PC-3 (cell line): ENCODE results near the gene PCNA. TPM values are rescaled to one million over a fixed set of nuclear protein-coding genes. Genes with fewer than 3 reads are reported as not detected.
A peak's percentile ranks its signal among the peaks of the same experiment; 100 is the strongest.

Experiments
- ATAC-seq: fragments of 200-7000 bp; cut with Tn5 transposase; 2 replicates; pipeline ENCODE4 v1.9.1; 2020; ENCODE audit warnings: mild to moderate bottlenecking, moderate library complexity
- BruUV-seq: library from RNA; stranded (reverse); fragments of 400-500 nt; replicated peaks from 2 replicates; lab custom pipeline; 2021; lab: Mats Ljungman, UMichigan
- CTCF ChIA-PET: fragments of 300-600 bp; sonication (Branson Sonifier 250); formaldehyde crosslinking; loops from one replicate; lab custom pipeline; 2022; ENCODE audit warnings: antibody characterized with exemption; lab: Charles Lee
- POLR2A ChIA-PET: fragments of 300-600 bp; sonication (Branson Sonifier 250); formaldehyde crosslinking; loops from one replicate; lab custom pipeline; 2022; ENCODE audit warnings: antibody characterized with exemption; ENCODE audit not compliant: unreplicated experiment; lab: Charles Lee
- DNase-seq: peaks from one replicate; pipeline ENCODE4 v3.0.0-alpha.2; 2015
- H2AFZ ChIP-seq: fragments of 300-600 bp; sonication (generic); 2 replicates; pipeline ENCODE4 v1.6.0; 2016; ENCODE audit warnings: antibody characterized with exemption, low read length
- H3F3A ChIP-seq: fragments of 300-600 bp; sonication (generic); one replicate; pipeline ENCODE4 v1.6.0; 2017; ENCODE audit warnings: antibody characterized with exemption, low read length, control low read depth, mild to moderate bottlenecking; ENCODE audit not compliant: unreplicated experiment
- H3K27ac ChIP-seq: fragments of 300-600 bp; sonication (generic); 2 replicates; pipeline ENCODE4 v1.5.1; 2016; ENCODE audit warnings: mild to moderate bottlenecking, low read length
- H3K27me3 ChIP-seq: fragments of 300-600 bp; sonication (generic); 2 replicates; pipeline ENCODE4 v1.6.1; 2016; ENCODE audit warnings: low read length, mixed read lengths
- H3K36me3 ChIP-seq: fragments of 300-600 bp; sonication (generic); 2 replicates; pipeline ENCODE4 v1.6.1; 2016; ENCODE audit warnings: low read depth, mixed run types, low read length, mixed read lengths
- H3K4me1 ChIP-seq: fragments of 300-600 bp; sonication (generic); 2 replicates; pipeline ENCODE4 v1.5.1; 2016; ENCODE audit warnings: low read length; ENCODE audit not compliant: insufficient read depth
- H3K4me2 ChIP-seq: fragments of 300-600 bp; sonication (generic); 2 replicates; pipeline ENCODE4 v1.6.0; 2016; ENCODE audit warnings: low read length
- H3K4me3 ChIP-seq: fragments of 300-600 bp; sonication (generic); 2 replicates; pipeline ENCODE4 v1.5.1; 2016; ENCODE audit warnings: mild to moderate bottlenecking, low read length, mixed read lengths
- H3K79me2 ChIP-seq: fragments of 300-600 bp; sonication (generic); 2 replicates; pipeline ENCODE4 v1.6.1; 2017; ENCODE audit warnings: low read length, mixed read lengths
- H3K9ac ChIP-seq: fragments of 300-600 bp; sonication (generic); 2 replicates; pipeline ENCODE4 v1.6.0; 2016; ENCODE audit warnings: mild to moderate bottlenecking, low read length
- H3K9me2 ChIP-seq: fragments of 300-600 bp; sonication (generic); replicated peaks from 2 replicates; pipeline ENCODE4 v1.6.1; 2016; ENCODE audit warnings: mixed run types, low read length, mixed read lengths
- H3K9me3 ChIP-seq: fragments of 300-600 bp; sonication (generic); 2 replicates; pipeline ENCODE4 v1.6.1; 2016; ENCODE audit warnings: low read length, mixed read lengths
- H4K20me1 ChIP-seq: fragments of 300-600 bp; sonication (generic); 2 replicates; pipeline ENCODE4 v1.6.1; 2016; ENCODE audit warnings: low read length, mixed read lengths
- CTCF ChIP-seq: fragments of 300-600 bp; sonication (generic); conservative IDR thresholded peaks from 2 replicates; pipeline ENCODE4 v1.5.1; 2017; ENCODE audit warnings: antibody characterized with exemption, low read depth, mild to moderate bottlenecking, low read length
- EZH2 ChIP-seq: fragments of 300-600 bp; sonication (generic); IDR thresholded peaks from one replicate; pipeline ENCODE4 v1.6.1; 2017; ENCODE audit warnings: antibody characterized with exemption, mild to moderate bottlenecking, low read length; ENCODE audit not compliant: unreplicated experiment
- EZH2phosphoT487 ChIP-seq: fragments of 300-600 bp; sonication (generic); IDR thresholded peaks from 2 replicates; pipeline ENCODE4 v1.6.1; 2018; ENCODE audit warnings: mild to moderate bottlenecking, antibody characterized with exemption, low read length, borderline replicate concordance
- intact Hi-C: fragments of 100-400 bp; cut with micrococcal nuclease; formaldehyde crosslinking; loops from 2 replicates; pipeline ENCODE4 v1.9.0; 2023
- total RNA-seq: library from RNA; depleted of rRNA; stranded (reverse); fragments of >200 nt; gene quantifications from 2 replicates; pipeline ENCODE4 v1.2.3, GENCODE V29; 2014

Gene PCNA
- total RNA-seq, 1 experiment from 2014 or later, result 286 TPM

GRCh38 chr20:5085380-5085779 lies 34.4 kb downstream of the PCNA start:
- Histone ChIP-seq H3K4me3 (no peak overlapping the region), H3K4me1 (no peaks in the 10 kb centered on the region), H3K27ac (no peak overlapping the region), H3K4me2 (no peak overlapping the region), H3K9me2 (no peaks in the 10 kb centered on the region), H3K36me3 (no peaks in the 10 kb centered on the region), H3K27me3 (no peaks in the 10 kb centered on the region), H3K9me3 (no peaks in the 10 kb centered on the region), H3F3A (no peaks in the 10 kb centered on the region), H2AFZ (no peak overlapping the region), H3K9ac (no peak overlapping the region), H3K79me2 (no peaks in the 10 kb centered on the region), H4K20me1 (no peaks in the 10 kb centered on the region)
- POLR2A ChIA-PET, result interaction anchor here (0.6 kb wide), 1 partner anchor 419 kb away, joined by 3 read pairs; no protein-coding TSS in a partner anchor
- TF ChIP-seq CTCF (no peak), EZH2 (no peak), EZH2phosphoT487 (no peak)
- DNase-seq, result no peak
- CTCF ChIA-PET, result no interaction called here
- BruUV-seq, result no TSS peak
- no peak for ATAC-seq
- intact Hi-C loops, result no loop called here

- no peak for TF ChIP-seq EZH2phosphoT487
- TF ChIP-seq CTCF, result no peak
- TF ChIP-seq EZH2, result no peak
- H3K9me3 ChIP-seq, result no peaks in the 10 kb centered on the region
- ChIA-PET POLR2A (no interaction called here), CTCF (no interaction called here)
- H3K4me2 ChIP-seq, result no peak overlapping the region
- H4K20me1 ChIP-seq, result no peaks in the 10 kb centered on the region
- no TSS peak for BruUV-seq
- H3K27ac ChIP-seq, result no peak overlapping the region
- intact Hi-C loops, result no loop called here
- H3K9me2 ChIP-seq, result no peaks in the 10 kb centered on the region
- no peak overlapping the region for H3K9ac ChIP-seq
- no peaks in the 10 kb centered on the region for H3K79me2 ChIP-seq
- H3K27me3 ChIP-seq, result no peaks in the 10 kb centered on the region
- ATAC-seq (no peak), DNase-seq (no peak)
- H2AFZ ChIP-seq, result no peak overlapping the region
- H3F3A ChIP-seq, result no peaks in the 10 kb centered on the region
- H3K4me3 ChIP-seq, result no peak overlapping the region
- no peaks in the 10 kb centered on the region for H3K36me3 ChIP-seq
- no peaks in the 10 kb centered on the region; the same call in 1 of the 2 replicates for H3K4me1 ChIP-seq
Observed at GRCh38 chr20:5080384-5080877, 39.3 kb downstream of the PCNA start.

- H3K9me3 ChIP-seq, result no peaks in the 10 kb centered on the region
- peak; percentile 53 for ATAC-seq
- H3K9me2 ChIP-seq, result no peaks in the 10 kb centered on the region
- H3F3A ChIP-seq, result no peaks in the 10 kb centered on the region
- H3K36me3 ChIP-seq, result no peaks in the 10 kb centered on the region
- ChIA-PET POLR2A (no interaction called here), CTCF (no interaction called here)
- H4K20me1 ChIP-seq, result no peaks in the 10 kb centered on the region
- H3K4me2 ChIP-seq, result no peak overlapping the region
- no peaks in the 10 kb centered on the region for H3K79me2 ChIP-seq
- peaks cover 10% of the 10 kb centered on the region for H3K4me1 ChIP-seq
- no peak for TF ChIP-seq CTCF
- TF ChIP-seq EZH2, result no peak
- no TSS peak for BruUV-seq
- H2AFZ ChIP-seq, result 0 out of 2 replicates have a peak overlapping the region, but pooled peaks have one; percentile 21
- no peak overlapping the region for H3K4me3 ChIP-seq
- H3K27ac ChIP-seq, result no peak overlapping the region
- peak; percentile 33 for DNase-seq
- no peaks in the 10 kb centered on the region for H3K27me3 ChIP-seq
- no peak overlapping the region for H3K9ac ChIP-seq
- intact Hi-C loops, result no loop called here
Observed at GRCh38 chr20:5078399-5078958, 41.3 kb downstream of the PCNA start.
